Measurements from ENCODE around the gene ZFAND4.
"Not testable (repeated sequence)": the region's sequence is repeated elsewhere in the genome, so short reads cannot be mapped to it uniquely, and the experiment has no call there.

Gene ZFAND4

GRCh38 chr10:45672181-45673073 lies at the start of gene ZFAND4:
TSS of gene ZFAND4 (minus strand) at chr10:45672772. CDS start at chr10:45663725, 9,047 bp downstream.
- peak; percentile 19 for TF ChIP-seq CTCF (IDR thresholded peaks at IDR 0.05; ENCODE audit: low read length, missing control alignments)
- H3K4me3 ChIP-seq (replicated peaks; ENCODE audit: low read depth, low read length), result peak within 1 kb of the TSS; percentile 85
- DNase-seq (ENCODE audit: low read depth), result peak; percentile 98

DNA sequence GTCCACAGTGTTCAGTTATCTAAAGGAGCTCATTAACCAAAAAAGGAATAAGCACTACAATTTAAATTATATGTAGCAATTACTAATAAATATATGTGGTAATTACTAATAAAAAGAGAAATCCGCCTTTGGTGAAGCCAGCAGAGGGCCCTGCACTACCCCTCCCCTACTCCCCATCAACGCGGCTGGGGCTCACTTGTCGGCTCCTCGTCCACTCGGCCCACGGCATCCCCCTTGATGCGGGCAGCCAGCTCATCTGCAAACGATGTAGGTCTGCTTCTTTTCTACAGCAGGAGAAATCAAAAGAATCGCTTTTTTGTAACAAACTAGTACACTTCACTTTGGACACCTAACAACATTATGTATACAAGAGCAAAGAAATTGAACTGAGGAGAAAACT lies 48.9 kb upstream of the ZFAND4 start:
- H3K4me3 ChIP-seq (replicated peaks; ENCODE audit: low read depth, low read length); DNase-seq (ENCODE audit: low read depth): not testable (repeated sequence)

GRCh38 chr10:45717642-45718041 lies 45.1 kb upstream of the ZFAND4 start:
- DNase-seq (ENCODE audit: low read depth); H3K4me3 ChIP-seq (replicated peaks; ENCODE audit: low read depth, low read length): not testable (repeated sequence)

DNA sequence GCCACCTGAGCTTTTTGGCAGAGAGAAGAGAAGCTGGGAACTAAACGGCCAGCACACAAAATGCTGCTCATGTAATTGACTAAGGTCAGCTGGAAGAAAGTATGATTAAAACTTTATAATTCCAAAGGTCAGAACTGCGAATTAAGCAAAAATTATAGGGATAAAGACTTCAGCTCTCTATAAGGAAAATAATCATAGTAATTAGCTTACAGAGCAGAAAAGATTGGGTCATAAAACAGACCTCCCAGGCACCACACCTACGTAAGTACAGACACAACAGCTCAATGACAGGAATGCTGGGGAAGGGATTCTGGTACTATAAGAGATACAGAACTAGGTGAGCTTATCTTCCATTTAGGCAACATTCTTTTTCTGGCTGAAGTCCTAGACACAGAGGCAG lies 44.5 kb upstream of the ZFAND4 start:
- H3K4me3 ChIP-seq (replicated peaks; ENCODE audit: low read depth, low read length); DNase-seq (ENCODE audit: low read depth): not testable (repeated sequence)

GRCh38 chr10:45711223-45711622 lies 38.7 kb upstream of the ZFAND4 start:
- not testable (repeated sequence) for DNase-seq (ENCODE audit: low read depth); H3K4me3 ChIP-seq (replicated peaks; ENCODE audit: low read depth, low read length)

DNA sequence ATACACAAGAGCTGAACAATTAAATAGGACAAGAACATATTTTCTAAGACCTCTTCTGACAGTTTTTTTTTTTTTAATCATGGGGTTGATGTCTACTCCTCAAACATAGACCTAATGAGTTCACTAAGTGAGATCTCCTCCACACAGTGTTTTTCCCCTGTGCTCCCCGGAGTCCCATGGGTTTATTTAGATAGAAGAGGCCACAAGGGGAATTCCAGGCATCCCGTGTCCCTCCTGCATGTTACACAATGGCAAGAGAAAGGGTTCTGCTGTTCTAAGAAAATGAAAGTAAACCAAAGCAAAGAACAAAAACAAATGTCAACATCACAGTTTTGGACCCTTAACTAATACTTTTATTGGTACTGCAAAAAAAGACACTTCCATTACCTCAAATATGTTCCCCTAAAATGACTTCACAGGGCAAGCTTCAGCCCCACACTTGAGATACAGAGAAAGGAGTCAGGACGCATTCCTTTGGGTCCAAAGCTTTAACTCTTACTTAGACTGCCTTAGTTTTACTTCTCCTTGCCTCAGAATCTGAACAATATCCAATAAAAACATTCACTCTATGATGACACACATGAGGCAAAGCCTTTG lies 37.7 kb upstream of the ZFAND4 start:
- H3K4me3 ChIP-seq (replicated peaks; ENCODE audit: low read depth, low read length), result not testable (repeated sequence)
- DNase-seq (ENCODE audit: low read depth), result peak; percentile 28

DNA sequence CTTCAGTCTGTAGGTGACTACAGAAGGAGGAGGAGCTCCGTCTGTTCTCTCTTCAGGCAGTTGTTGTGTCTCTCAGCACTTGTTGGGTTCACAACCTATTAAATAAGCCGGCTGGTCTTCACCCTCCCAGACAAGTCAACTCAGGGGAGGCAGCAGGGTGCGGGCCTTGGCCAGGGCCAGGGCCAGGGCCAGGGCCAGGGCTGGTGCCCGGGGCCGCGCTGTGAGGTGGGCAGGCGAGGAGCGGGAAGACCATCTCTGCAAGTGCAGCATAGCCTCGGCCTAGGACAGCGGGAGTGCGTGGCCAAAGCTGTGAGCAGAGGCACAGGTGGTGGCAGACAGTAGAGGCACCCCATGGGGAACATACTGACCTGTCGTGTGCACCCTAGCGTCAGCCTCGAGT lies 5.9 kb upstream of the ZFAND4 start:
- H3K4me3 ChIP-seq (replicated peaks; ENCODE audit: low read depth, low read length); DNase-seq (ENCODE audit: low read depth): not testable (repeated sequence)

- H3K4me3 ChIP-seq (replicated peaks; ENCODE audit: low read depth, low read length), result no peak overlapping the region
- DNase-seq (ENCODE audit: low read depth), result no peak
- no peak for TF ChIP-seq CTCF (IDR thresholded peaks at IDR 0.05; ENCODE audit: low read length, missing control alignments)
Observed at GRCh38 chr10:45675388-45675787, 2.8 kb upstream of the ZFAND4 start.

DNA sequence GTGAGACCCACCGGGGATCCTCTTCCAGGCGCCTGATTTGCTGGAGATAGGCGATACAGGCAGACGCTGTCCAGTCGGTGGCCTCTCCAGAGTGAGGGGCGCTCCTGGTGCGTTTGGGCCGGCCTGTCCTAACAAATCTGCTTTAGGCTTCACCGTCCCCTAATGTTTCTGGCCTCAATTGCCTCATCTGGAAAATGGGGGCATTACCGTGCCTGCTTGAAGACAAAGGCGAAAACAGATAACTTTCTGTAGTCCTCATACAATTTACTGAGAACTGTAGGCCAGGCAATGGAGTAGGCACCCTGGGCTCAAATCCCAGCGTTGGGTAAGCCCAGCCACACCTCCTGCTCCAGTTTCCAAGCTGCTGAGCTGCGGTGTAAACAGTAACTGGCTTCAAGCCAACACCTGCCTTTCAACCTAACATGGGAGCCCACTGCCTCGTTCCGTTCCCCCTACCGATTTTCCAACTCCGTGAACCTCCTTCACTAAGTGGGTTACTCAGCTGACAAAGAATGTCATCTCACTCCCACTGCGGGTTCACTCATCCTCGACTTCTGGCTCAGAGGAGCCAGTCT lies 589 bp upstream of the ZFAND4 start:
- peak overlapping the region; percentile 85 for H3K4me3 ChIP-seq (replicated peaks; ENCODE audit: low read depth, low read length)
- peak; percentile 5 for DNase-seq (ENCODE audit: low read depth)
- TF ChIP-seq CTCF (IDR thresholded peaks at IDR 0.05; ENCODE audit: low read length, missing control alignments), result no peak

GRCh38 chr10:45671300-45671699 lies 1.3 kb downstream of the ZFAND4 start:
- not testable (repeated sequence) for H3K4me3 ChIP-seq (replicated peaks; ENCODE audit: low read depth, low read length); DNase-seq (ENCODE audit: low read depth)

DNA sequence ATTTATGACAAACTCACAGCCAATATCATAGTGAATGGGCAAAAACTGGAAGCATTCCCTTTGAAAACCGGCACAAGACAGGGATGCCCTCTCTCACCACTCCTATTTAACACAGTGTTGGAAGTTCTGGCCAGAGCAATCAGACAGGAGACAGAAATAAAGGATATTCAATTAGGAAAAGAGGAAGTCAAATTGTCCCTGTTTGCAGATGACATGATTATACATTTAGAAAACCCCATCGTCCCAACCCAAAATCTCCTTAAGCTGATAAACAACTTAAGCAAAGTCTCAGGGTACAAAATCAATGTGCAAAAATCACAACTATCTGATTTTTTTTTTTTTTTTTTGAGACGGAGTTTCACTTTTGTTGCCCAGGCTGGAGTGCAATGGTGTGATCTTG lies 2.7 kb downstream of the ZFAND4 start:
- not testable (repeated sequence) for DNase-seq (ENCODE audit: low read depth); H3K4me3 ChIP-seq (replicated peaks; ENCODE audit: low read depth, low read length)

Measured in fibroblast of pulmonary artery (primary cell).